K562 (cell line): ENCODE measurements around the gene STX3. TPM values are rescaled to one million over a fixed set of nuclear protein-coding genes. Genes with fewer than 3 reads are reported as not detected.

Experiments
- ATAC-seq: fragments of 200-7000 bp; cut with Tn5 transposase; 3 replicates; pipeline ENCODE4 v1.9.1; 2020; ENCODE audit warnings: moderate library complexity
- BruUV-seq: library from RNA; stranded (reverse); fragments of 400-500 nt; replicated peaks from 2 replicates; lab custom pipeline; 2021; lab: Mats Ljungman, UMichigan
- CTCF ChIA-PET: fragments of 300-600 bp; formaldehyde crosslinking; extraction: SDS; loops from one replicate; lab custom pipeline; 2021; ENCODE audit warnings: low intra/inter-chr PET ratio; lab: Yijun Ruan, JAX
- POLR2A ChIA-PET: fragments of 300-600, 350-650 bp; sonication (Branson Sonifier 250); formaldehyde crosslinking; extraction: SDS; loops from one replicate; lab custom pipeline; 2021; ENCODE audit warnings: antibody characterized with exemption, inconsistent platforms; lab: Yijun Ruan, JAX
- DNase-seq, 4 experiments: peaks; one replicate each; pipeline versions ENCODE4 v3.0.0 to v3.0.0-alpha.2; 2011 to 2018; ENCODE audit warnings: low spot score in 3 of 4, mixed read lengths in 3 of 4; ENCODE audit errors: extremely low read depth in 1 of 4
- FAIRE-seq: peaks from 2 replicates; lab custom pipeline; 2011; peaks lifted over from hg19 to GRCh38; lab: Jason Lieb, UNC
- H2AFZ ChIP-seq: 2 replicates; pipeline ENCODE4 v1.6.0; 2011; ENCODE audit warnings: low read depth, low read length, control low read depth, inconsistent platforms
- H3K27ac ChIP-seq: fragments of 200-600 bp; 3 replicates; pipeline ENCODE4 v1.8.0; 2011; ENCODE audit warnings: low read depth, mild to moderate bottlenecking, control low read depth, inconsistent platforms, low read length, moderate library complexity, mixed read lengths; ENCODE audit errors: extremely low read depth
- H3K27me3 ChIP-seq, 2 experiments: fragments of 300-600 bp in 1 of 2; 2 replicates in 1 of 2; 3 replicates in 1 of 2; pipeline versions ENCODE4 v1.6.0 to v1.8.0; 2011; ENCODE audit warnings: inconsistent platforms in 2 of 2, low read length in 2 of 2, mild to moderate bottlenecking in 1 of 2, mixed read lengths in 1 of 2, moderate library complexity in 1 of 2; ENCODE audit not compliant: control insufficient read depth in 2 of 2, insufficient read depth in 2 of 2
- H3K36me3 ChIP-seq: fragments of 300-600 bp; 3 replicates; pipeline ENCODE4 v1.8.0; 2011; ENCODE audit warnings: mild to moderate bottlenecking, low read length, inconsistent platforms; ENCODE audit not compliant: control insufficient read depth, insufficient read depth
- H3K4me1 ChIP-seq, 2 experiments: fragments of 200-600 bp in 1 of 2; replicated peaks in 1 of 2; 2 replicates in 1 of 2; 3 replicates in 1 of 2; pipeline versions ENCODE4 v1.5.1 to v1.8.0; 2011; ENCODE audit warnings: inconsistent platforms in 2 of 2, low read length in 2 of 2, mild to moderate bottlenecking in 1 of 2, mixed read lengths in 1 of 2, moderate library complexity in 1 of 2; ENCODE audit not compliant: control insufficient read depth in 2 of 2, insufficient read depth in 2 of 2
- H3K4me2 ChIP-seq: 2 replicates; pipeline ENCODE4 v1.6.1; 2011; ENCODE audit warnings: low read length, control low read depth, inconsistent platforms, mixed read lengths; ENCODE audit not compliant: insufficient read depth
- H3K4me3 ChIP-seq: fragments of 200-600 bp; sonication (generic), shearing (Covaris generic); 2 replicates; pipeline ENCODE4 v1.5.1; 2016; ENCODE audit warnings: control low read depth, inconsistent platforms
- H3K79me2 ChIP-seq: fragments of 200-600 bp; 3 replicates; pipeline ENCODE4 v1.8.0; 2011; ENCODE audit warnings: low read length, inconsistent platforms; ENCODE audit not compliant: control insufficient read depth, insufficient read depth
- H3K9ac ChIP-seq, 2 experiments: 2 replicates each; pipeline versions ENCODE4 v1.6.0 to v1.6.1; 2011; ENCODE audit warnings: low read depth in 2 of 2, low read length in 2 of 2, control low read depth in 1 of 2, inconsistent platforms in 1 of 2, mild to moderate bottlenecking in 1 of 2, mixed read lengths in 1 of 2; ENCODE audit not compliant: insufficient read depth in 1 of 2
- H3K9me1 ChIP-seq: one replicate; pipeline ENCODE4 v1.6.0; 2011; ENCODE audit warnings: inconsistent platforms, mild to moderate bottlenecking, low read length, moderate library complexity; ENCODE audit not compliant: control insufficient read depth, insufficient read depth
- H3K9me3 ChIP-seq: replicated peaks from 2 replicates; pipeline ENCODE4 v1.5.1; 2011; ENCODE audit warnings: low read depth, low read length, inconsistent platforms; ENCODE audit not compliant: control insufficient read depth, insufficient read depth
- H4K20me1 ChIP-seq: replicated peaks from 2 replicates; pipeline ENCODE4 v1.6.1; 2011; ENCODE audit warnings: low read length, inconsistent platforms, mixed read lengths; ENCODE audit not compliant: control insufficient read depth, insufficient read depth
- CBX5 ChIP-seq: IDR thresholded peaks from 2 replicates; pipeline ENCODE4 v1.6.1; 2014; ENCODE audit warnings: low read depth, borderline replicate concordance
- ETS2 ChIP-seq: IDR thresholded peaks from 2 replicates; pipeline ENCODE4 v1.6.1; 2016; ENCODE audit warnings: borderline replicate concordance, missing genetic modification characterization, mild to moderate bottlenecking, moderate library complexity, missing compliant biosample characterization; ENCODE audit not compliant: poor library complexity, severe bottlenecking
- KDM2B ChIP-seq: fragments of 250-450 bp; sonication (Bioruptor Pico); IDR thresholded peaks from 2 replicates; pipeline ENCODE4 v1.8.0; 2021; ENCODE audit warnings: mild to moderate bottlenecking, moderate library complexity
- NONO ChIP-seq, 2 experiments: fragments of 200-400 bp in 1 of 2; fragments of 450-650 bp in 1 of 2; formaldehyde crosslinking in 1 of 2; IDR thresholded peaks; 2 replicates each; pipeline ENCODE4 v1.6.1; 2017; ENCODE audit warnings: low read depth in 2 of 2, mild to moderate bottlenecking in 2 of 2, moderate library complexity in 2 of 2, low read length in 1 of 2
- SIN3B ChIP-seq: fragments of 450-650 bp; IDR thresholded peaks from 2 replicates; pipeline ENCODE4 v1.6.1; 2017; ENCODE audit warnings: low read depth, mild to moderate bottlenecking, moderate library complexity
- WGBS: fragments of 100-300 bp; shearing (Covaris generic); methylation state at CpG from one replicate; pipeline ENCODE4 v1.1.6; 2016; ENCODE audit warnings: low coverage, mixed read lengths; ENCODE audit not compliant: insufficient coverage; ENCODE audit errors: missing lambda C conversion rate; 5-methylcytosine and 5-hydroxymethylcytosine counted together
- in situ Hi-C: fragments of 300-500 bp; cut with MboI; formaldehyde crosslinking; loops from 4 replicates; pipeline ENCODE4 v1.15.0; 2018; ENCODE audit warnings: inconsistent platforms, mixed read lengths
- intact Hi-C: fragments of 100-400 bp; cut with micrococcal nuclease; formaldehyde crosslinking; loops from 2 replicates; pipeline ENCODE4 v1.14.2; 2022
- polyA plus RNA-seq, 8 experiments: library from polyadenylated mRNA; depleted of rRNA in 4 of 8; stranded (reverse) in 5 of 8; unstranded in 3 of 8; fragments of >200 nt; fragmentation: Nextera tagmentation in 2 of 8; fragmentation: Illumina TruSeq in 1 of 8; extraction: Ambion mirVana in 2 of 8; extraction: Trizol in 1 of 8; gene quantifications; 2 replicates each; pipeline versions ENCODE4 v1.2.1 to v1.2.3, GENCODE V29; 2011 to 2014; ENCODE audit warnings: inconsistent platforms in 1 of 8, missing spikeins in 1 of 8
- total RNA-seq, 7 experiments: library from RNA; depleted of rRNA in 6 of 7; stranded (reverse); fragments of >200 nt in 6 of 7; fragmentation: Illumina TruSeq in 2 of 7; extraction: Trizol in 2 of 7; gene quantifications; 2 replicates each; pipeline versions ENCODE4 v1.2.1 to v1.2.3, GENCODE V29; 2011 to 2021; ENCODE audit warnings: low replicate concordance in 1 of 7

The STX3 gene
- total and polyA plus RNA-seq, 9 of the 15 experiments (the other 6 are each of a cell fraction or from before 2014, with no cell fraction given): 12.0 to 91.6 (median 48.7) TPM

DNA sequence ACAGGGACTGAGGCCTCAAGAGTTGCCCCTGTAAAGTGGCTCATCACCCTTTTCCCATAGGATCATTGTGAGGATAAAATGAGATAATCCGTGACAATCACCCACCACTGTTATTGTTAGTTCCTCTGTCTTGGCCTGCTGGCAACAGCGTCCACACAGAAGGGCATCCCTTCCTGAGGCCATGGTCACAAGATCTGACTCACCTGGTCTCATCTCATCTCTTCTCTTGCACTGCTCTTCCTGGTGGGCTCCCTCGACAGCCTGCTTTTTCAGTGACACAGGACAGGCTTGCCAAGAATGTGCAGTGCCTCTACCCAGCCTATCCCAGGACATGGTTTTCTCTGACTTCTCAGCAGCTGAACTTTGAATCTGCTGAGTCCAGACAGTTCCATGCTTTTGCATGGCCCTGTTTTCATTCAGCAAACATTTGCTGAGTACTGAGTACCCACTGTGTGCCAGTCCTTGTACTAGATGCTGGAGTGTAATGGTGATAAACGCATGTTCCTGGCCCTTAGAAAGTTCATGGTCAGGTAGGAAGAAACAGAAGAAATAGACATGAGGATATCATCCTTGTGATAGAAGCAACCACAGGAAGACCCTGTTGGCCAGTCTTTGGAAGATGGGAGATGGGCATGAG, 3.3 kb downstream of the STX3 start:
- H3K4me2 ChIP-seq: no peak overlapping the region
- ChIA-PET CTCF (no interaction called here), POLR2A (interaction anchor here (1.3 to 2.1 kb wide), 2 partner anchors 13 to 51 kb away, joined by 3 to 6 read pairs; no protein-coding TSS in a partner anchor)
- H3K36me3 ChIP-seq: peaks cover 46% of the 10 kb centered on the region; the same call in 2 of the 3 replicates
- ATAC-seq: no peak
- intact Hi-C loops (loop anchor here (5.0 to 10.0 kb wide), 2 partner anchors 206 to 296 kb away; partner anchors contain the start of gene MS4A3), in situ Hi-C loops (loop anchor here (5.0 kb wide), 1 partner anchor 44 kb away; no protein-coding TSS in a partner anchor)
- H3K27me3 ChIP-seq: no peaks in the 10 kb centered on the region
- 87% methylated on average over 4 of the region's 4 CpGs for WGBS
- no peak for FAIRE-seq
- no peaks in the 10 kb centered on the region for H3K9me3 ChIP-seq
- H4K20me1 ChIP-seq: peaks cover 14% of the 10 kb centered on the region
- no TSS peak for BruUV-seq
- no peak overlapping the region for H3K27ac ChIP-seq
- H3K9me1 ChIP-seq: peaks cover 3% of the 10 kb centered on the region
- H3K4me3 ChIP-seq: no peak overlapping the region
- H3K4me1 ChIP-seq: peaks cover 19 to 32% of the 10 kb centered on the region in 2 experiments; a peak in 4 of 5 replicates
- H2AFZ ChIP-seq: no peak overlapping the region
- DNase-seq: no peak
- H3K9ac ChIP-seq: no peak overlapping the region; a peak in 1 of 4 replicates
- TF ChIP-seq NONO (IDR thresholded peaks at IDR 0.05; ENCODE audit: low read depth in 2 of 2, low read length in 1 of 2) (no peak), CBX5 (no peak), SIN3B (no peak)
- TF ChIP-seq, all 486 proteins: peak for 0
- peaks cover 74% of the 10 kb centered on the region for H3K79me2 ChIP-seq

DNA sequence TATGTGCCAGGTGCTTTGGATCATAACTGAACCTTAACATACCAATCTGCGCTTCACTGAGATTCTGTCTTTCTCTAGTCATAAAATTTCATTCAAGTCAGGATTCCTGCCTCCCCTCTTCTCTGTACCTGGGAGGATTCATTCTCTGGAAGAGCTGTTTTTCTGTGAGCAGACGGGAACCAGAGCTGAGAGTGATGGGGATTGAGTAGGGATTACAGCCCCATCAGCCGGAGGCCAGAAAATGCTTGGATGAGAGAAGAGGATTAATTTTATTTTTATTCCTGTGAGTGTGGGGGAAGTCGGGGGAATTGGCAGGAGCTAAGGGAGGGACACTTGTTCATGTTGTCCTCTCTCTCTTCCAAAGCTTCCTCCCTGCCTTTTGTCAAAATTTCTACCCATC, 4.7 kb downstream of the STX3 start:
- POLR2A ChIA-PET: interaction anchor here (0.6 to 2.1 kb wide), 3 partner anchors 12 to 96 kb away, joined by 3 to 6 read pairs (median 3); no protein-coding TSS in a partner anchor
- no peak overlapping the region for H3K4me3 ChIP-seq
- H2AFZ ChIP-seq: no peak overlapping the region
- no peak overlapping the region for H3K27ac ChIP-seq
- in situ Hi-C loops: loop anchor here (5.0 kb wide), 1 partner anchor 42 kb away; no protein-coding TSS in a partner anchor
- ATAC-seq (no peak), DNase-seq (no peak), FAIRE-seq (no peak)
- peaks cover 19% of the 10 kb centered on the region in 2 experiments; a peak in 4 of 5 replicates for H3K4me1 ChIP-seq
- CTCF ChIA-PET: interaction anchor here (0.6 kb wide), 1 partner anchor 43 kb away, joined by 3 read pairs; no protein-coding TSS in a partner anchor
- BruUV-seq: no TSS peak
- no peak overlapping the region for H3K9ac ChIP-seq
- WGBS: 86% methylated on average over 4 of the region's 4 CpGs
- intact Hi-C loops: loop anchor here (5.0 to 10.0 kb wide), 2 partner anchors 208 to 295 kb away; partner anchors contain the start of gene MS4A3
- TF ChIP-seq KDM2B (CRISPR knock-in tag): no peak
- TF ChIP-seq ETS2 (tag): no peak
- no peaks in the 10 kb centered on the region for H3K9me3 ChIP-seq
- H3K4me2 ChIP-seq: no peak overlapping the region
- H3K9me1 ChIP-seq: peaks cover 3% of the 10 kb centered on the region
- peaks cover 50% of the 10 kb centered on the region; the same call in 2 of the 3 replicates for H3K36me3 ChIP-seq
- peaks cover 14% of the 10 kb centered on the region for H4K20me1 ChIP-seq
- H3K27me3 ChIP-seq: no peaks in the 10 kb centered on the region
- peaks cover 83% of the 10 kb centered on the region for H3K79me2 ChIP-seq
